GM23338 (cell line): Measurements from ENCODE around the gene TCP11. TPM values are rescaled to one million over a fixed set of nuclear protein-coding genes. Genes with fewer than 3 reads are reported as not detected.

Experiments used
- ATAC-seq: fragments of 200-7000 bp; cut with Tn5 transposase; 3 replicates; pipeline ENCODE4 v1.9.1; 2020
- DNase-seq: peaks from one replicate; pipeline ENCODE4 v3.0.0-alpha.2; 2015; ENCODE audit warnings: low spot score
- H2AFZ ChIP-seq: fragments of 200-600 bp; sonication (generic); 2 replicates; pipeline ENCODE4 v1.8.0; 2016; ENCODE audit warnings: antibody characterized with exemption, mild to moderate bottlenecking, moderate library complexity
- H3F3A ChIP-seq: fragments of 200-600 bp; sonication (generic); replicated peaks from 2 replicates; pipeline ENCODE4 v1.8.0; 2017; ENCODE audit warnings: antibody characterized with exemption, mixed run types, low read depth
- H3K27ac ChIP-seq: fragments of 200-600 bp; sonication (generic); 2 replicates; pipeline ENCODE4 v1.6.1; 2016; ENCODE audit warnings: low read depth
- H3K27me3 ChIP-seq: fragments of 200-600 bp; sonication (generic); 2 replicates; pipeline ENCODE4 v1.8.0; 2016; ENCODE audit warnings: mild to moderate bottlenecking, mixed run types, moderate library complexity; ENCODE audit not compliant: insufficient read depth
- H3K36me3 ChIP-seq: fragments of 200-600 bp; sonication (generic); 2 replicates; pipeline ENCODE4 v1.8.0; 2016; ENCODE audit warnings: mild to moderate bottlenecking; ENCODE audit not compliant: insufficient read depth
- H3K4me1 ChIP-seq: fragments of 200-600 bp; sonication (generic); 2 replicates; pipeline ENCODE4 v1.8.0; 2016; ENCODE audit warnings: mild to moderate bottlenecking, moderate library complexity; ENCODE audit not compliant: insufficient read depth
- H3K4me2 ChIP-seq: fragments of 200-600 bp; sonication (generic); 2 replicates; pipeline ENCODE4 v1.7.1; 2017; ENCODE audit warnings: mixed run types
- H3K4me3 ChIP-seq: fragments of 200-600 bp; sonication (generic); 2 replicates; pipeline ENCODE4 v1.6.1; 2016; ENCODE audit warnings: mixed run types
- H3K79me2 ChIP-seq: fragments of 200-600 bp; sonication (generic); replicated peaks from 2 replicates; pipeline ENCODE4 v1.8.0; 2017; ENCODE audit warnings: mild to moderate bottlenecking; ENCODE audit not compliant: insufficient read depth
- H3K9me2 ChIP-seq: fragments of 200-600 bp; sonication (generic); 2 replicates; pipeline ENCODE4 v1.8.0; 2017; ENCODE audit not compliant: insufficient read depth
- H4K20me1 ChIP-seq: fragments of 200-600 bp; sonication (generic); replicated peaks from 2 replicates; pipeline ENCODE4 v1.8.0; 2017; ENCODE audit warnings: mild to moderate bottlenecking; ENCODE audit not compliant: insufficient read depth
- H3K27ac Mint-ChIP-seq: 2 replicates; pipeline ENCODE4 v1.8.0; 2020; ENCODE audit warnings: inconsistent platforms, mild to moderate bottlenecking, moderate library complexity, mixed read lengths
- H3K27me3 Mint-ChIP-seq: 3 replicates; pipeline ENCODE4 v1.8.0; 2022; ENCODE audit warnings: low read depth, mild to moderate bottlenecking, moderate library complexity, mixed read lengths, inconsistent platforms; ENCODE audit not compliant: insufficient read depth, poor library complexity
- H3K36me3 Mint-ChIP-seq: 3 replicates; pipeline ENCODE4 v1.8.0; 2021; ENCODE audit warnings: low read depth, mild to moderate bottlenecking, inconsistent platforms, moderate library complexity, mixed read lengths
- H3K4me1 Mint-ChIP-seq: 3 replicates; pipeline ENCODE4 v1.8.0; 2020; ENCODE audit warnings: mild to moderate bottlenecking, inconsistent platforms, mixed read lengths
- H3K4me3 Mint-ChIP-seq: 3 replicates; pipeline ENCODE4 v1.8.0; 2021; ENCODE audit warnings: moderate library complexity, mild to moderate bottlenecking, inconsistent platforms, mixed read lengths
- H3K9me3 Mint-ChIP-seq: 3 replicates; pipeline ENCODE4 v1.8.0; 2020; ENCODE audit warnings: moderate library complexity, mild to moderate bottlenecking, inconsistent platforms, mixed read lengths
- CREB1 ChIP-seq: fragments of 250-450 bp; sonication (Bioruptor Pico); IDR thresholded peaks from 2 replicates; pipeline ENCODE4 v1.5.0; 2020; ENCODE audit warnings: low read depth, mild to moderate bottlenecking, moderate library complexity
- ETS1 ChIP-seq: IDR thresholded peaks from 2 replicates; pipeline ENCODE4 v1.6.1; 2016; ENCODE audit warnings: antibody characterized with exemption
- EZH2 ChIP-seq: fragments of 200-600 bp; sonication (generic); IDR thresholded peaks from one replicate; pipeline ENCODE4 v1.8.0; 2017; ENCODE audit warnings: antibody characterized with exemption, mild to moderate bottlenecking, low read depth; ENCODE audit not compliant: unreplicated experiment
- JUNB ChIP-seq: IDR thresholded peaks from one replicate; pipeline ENCODE4 v1.6.1; 2016; ENCODE audit warnings: antibody characterized with exemption; ENCODE audit not compliant: unreplicated experiment
- POLR2AphosphoS5 ChIP-seq: IDR thresholded peaks from 2 replicates; pipeline ENCODE4 v1.6.1; 2016; ENCODE audit warnings: antibody characterized with exemption, low read depth
- STAT1 ChIP-seq: IDR thresholded peaks from one replicate; pipeline ENCODE4 v1.6.1; 2016; ENCODE audit warnings: antibody characterized with exemption; ENCODE audit not compliant: unreplicated experiment
- ZNF331 ChIP-seq: fragments of 250-450 bp; sonication (Bioruptor Pico); IDR thresholded peaks from 2 replicates; pipeline ENCODE4 v1.5.0; 2020; ENCODE audit warnings: low read depth, mild to moderate bottlenecking, moderate library complexity
- ZNF462 ChIP-seq: fragments of 250-450 bp; sonication (Bioruptor Pico); IDR thresholded peaks from 2 replicates; pipeline ENCODE4 v1.5.0; 2020; ENCODE audit warnings: mild to moderate bottlenecking, moderate library complexity
- polyA plus RNA-seq: library from polyadenylated mRNA; unstranded; fragments of >200 nt; fragmentation: Nextera tagmentation; extraction: Ambion mirVana; gene quantifications from 2 replicates; pipeline ENCODE4 v1.2.1, GENCODE V29; 2016
- total RNA-seq: library from RNA; depleted of rRNA; stranded (reverse); fragments of >200 nt; shearing (Covaris generic); gene quantifications from 2 replicates; pipeline ENCODE4 v1.2.3, GENCODE V29; 2014
- TF ChIP-seq, protein P1 (sequence below): IDR thresholded peaks from one replicate; pipeline ENCODE4 v1.6.1; 2018; ENCODE audit warnings: antibody characterized with exemption; ENCODE audit not compliant: unreplicated experiment

TCP11 gene
- total and polyA plus RNA-seq, 2 experiments from 2014 or later: not detected

DNA sequence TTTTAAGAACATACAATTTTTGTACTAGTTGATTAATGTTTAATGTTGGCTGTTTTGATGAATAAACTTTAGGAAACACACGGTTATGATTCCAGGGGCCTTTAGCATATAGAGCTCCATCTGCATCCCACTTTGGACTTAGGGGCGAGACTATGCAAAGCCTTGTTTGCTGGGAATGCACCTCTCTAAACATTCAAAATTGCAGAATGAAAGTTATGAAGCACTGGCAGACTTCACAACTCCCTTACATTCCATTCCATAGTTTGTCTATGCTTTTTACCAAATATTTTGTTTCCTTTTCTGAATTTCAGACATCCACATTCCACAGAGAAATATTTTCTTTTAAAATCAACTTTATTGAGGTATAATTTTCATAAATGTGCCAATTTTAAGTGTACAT, 10.3 kb upstream of the TCP11 start:
- H3K27ac Mint-ChIP-seq: no peak overlapping the region
- peaks cover 25% of the 10 kb centered on the region for H3K27me3 Mint-ChIP-seq

More for the DNA sequence above, 10.3 kb upstream of the TCP11 start:
- Histone ChIP-seq H3K4me3 (no peak overlapping the region), H3F3A (no peaks in the 10 kb centered on the region), H3K27ac (no peak overlapping the region), H3K9me2 (no peaks in the 10 kb centered on the region), H4K20me1 (no peaks in the 10 kb centered on the region), H3K36me3 (no peaks in the 10 kb centered on the region), H3K79me2 (no peaks in the 10 kb centered on the region), H2AFZ (no peak overlapping the region), H3K4me2 (no peak overlapping the region), H3K4me1 (peaks cover 22% of the 10 kb centered on the region), H3K27me3 (peaks cover 29% of the 10 kb centered on the region)
- Mint-ChIP-seq H3K4me1 (peaks cover 29% of the 10 kb centered on the region), H3K36me3 (no peaks in the 10 kb centered on the region), H3K4me3 (no peak overlapping the region), H3K9me3 (no peaks in the 10 kb centered on the region)
- no peak for DNase-seq
- no peak for ATAC-seq
- no peak for TF ChIP-seq JUNB
- no peak for TF ChIP-seq ZNF331 (CRISPR knock-in tag)
- TF ChIP-seq ETS1: no peak
- no peak for TF ChIP-seq CREB1 (CRISPR knock-in tag)
- no peak for TF ChIP-seq ZNF462 (CRISPR knock-in tag)
- no peak for TF ChIP-seq STAT1
- TF ChIP-seq, protein P1, sequence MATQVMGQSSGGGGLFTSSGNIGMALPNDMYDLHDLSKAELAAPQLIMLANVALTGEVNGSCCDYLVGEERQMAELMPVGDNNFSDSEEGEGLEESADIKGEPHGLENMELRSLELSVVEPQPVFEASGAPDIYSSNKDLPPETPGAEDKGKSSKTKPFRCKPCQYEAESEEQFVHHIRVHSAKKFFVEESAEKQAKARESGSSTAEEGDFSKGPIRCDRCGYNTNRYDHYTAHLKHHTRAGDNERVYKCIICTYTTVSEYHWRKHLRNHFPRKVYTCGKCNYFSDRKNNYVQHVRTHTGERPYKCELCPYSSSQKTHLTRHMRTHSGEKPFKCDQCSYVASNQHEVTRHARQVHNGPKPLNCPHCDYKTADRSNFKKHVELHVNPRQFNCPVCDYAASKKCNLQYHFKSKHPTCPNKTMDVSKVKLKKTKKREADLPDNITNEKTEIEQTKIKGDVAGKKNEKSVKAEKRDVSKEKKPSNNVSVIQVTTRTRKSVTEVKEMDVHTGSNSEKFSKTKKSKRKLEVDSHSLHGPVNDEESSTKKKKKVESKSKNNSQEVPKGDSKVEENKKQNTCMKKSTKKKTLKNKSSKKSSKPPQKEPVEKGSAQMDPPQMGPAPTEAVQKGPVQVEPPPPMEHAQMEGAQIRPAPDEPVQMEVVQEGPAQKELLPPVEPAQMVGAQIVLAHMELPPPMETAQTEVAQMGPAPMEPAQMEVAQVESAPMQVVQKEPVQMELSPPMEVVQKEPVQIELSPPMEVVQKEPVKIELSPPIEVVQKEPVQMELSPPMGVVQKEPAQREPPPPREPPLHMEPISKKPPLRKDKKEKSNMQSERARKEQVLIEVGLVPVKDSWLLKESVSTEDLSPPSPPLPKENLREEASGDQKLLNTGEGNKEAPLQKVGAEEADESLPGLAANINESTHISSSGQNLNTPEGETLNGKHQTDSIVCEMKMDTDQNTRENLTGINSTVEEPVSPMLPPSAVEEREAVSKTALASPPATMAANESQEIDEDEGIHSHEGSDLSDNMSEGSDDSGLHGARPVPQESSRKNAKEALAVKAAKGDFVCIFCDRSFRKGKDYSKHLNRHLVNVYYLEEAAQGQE: no peak
- TF ChIP-seq POLR2AphosphoS5: no peak
- no peak for TF ChIP-seq EZH2
